Measurements from ENCODE around the gene CENPVL1.

CENPVL1 gene

DNA sequence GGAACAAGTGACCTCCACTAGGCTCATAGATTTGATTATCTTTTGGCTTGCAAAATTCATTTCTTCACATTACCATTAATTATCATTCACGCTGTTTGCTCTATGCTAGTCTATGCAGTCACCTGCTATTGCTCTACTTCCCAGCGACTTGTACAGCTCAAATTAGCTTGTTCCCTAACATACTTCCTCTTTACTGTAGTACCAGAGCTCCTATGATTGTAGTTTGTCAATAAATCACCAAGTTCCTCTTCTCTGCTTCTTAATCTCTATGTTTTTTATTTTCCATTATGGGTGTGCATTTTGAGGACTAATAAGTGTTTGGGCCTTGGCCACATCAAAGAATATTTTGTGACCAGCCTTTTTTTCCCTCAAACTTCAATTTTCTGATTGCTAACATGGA, 26.8 kb downstream of the CENPVL1 start:
- Histone ChIP-seq H3K4me3 (ENCODE audit: low read length, poor library complexity, severe bottlenecking) (no peak overlapping the region), H3K9me2 (replicated peaks; ENCODE audit: low read depth, low read length) (no peaks in the 10 kb centered on the region), H2AFZ (ENCODE audit: low read length) (no peak overlapping the region), H3F3A (ENCODE audit: low read depth) (no peaks in the 10 kb centered on the region), H3K4me1 (ENCODE audit: insufficient read depth, low read length, poor library complexity, severe bottlenecking) (no peaks in the 10 kb centered on the region), H3K79me2 (ENCODE audit: insufficient read depth, low read length) (no peaks in the 10 kb centered on the region), H3K9ac (ENCODE audit: low read depth, low read length, poor library complexity, severe bottlenecking) (no peak overlapping the region), H3K36me3 (ENCODE audit: insufficient read depth, low read length) (no peaks in the 10 kb centered on the region), H3K9me3 (ENCODE audit: insufficient read depth, low read depth, low read length) (no peaks in the 10 kb centered on the region), H3K4me2 (ENCODE audit: low read depth, low read length, poor library complexity, severe bottlenecking) (no peak overlapping the region), H4K20me1 (ENCODE audit: insufficient read depth, low read length, poor library complexity, severe bottlenecking) (no peaks in the 10 kb centered on the region), H3K27me3 (ENCODE audit: insufficient read depth, low read length, poor library complexity, severe bottlenecking) (peaks cover 85% of the 10 kb centered on the region)
- TF ChIP-seq, protein P1, sequence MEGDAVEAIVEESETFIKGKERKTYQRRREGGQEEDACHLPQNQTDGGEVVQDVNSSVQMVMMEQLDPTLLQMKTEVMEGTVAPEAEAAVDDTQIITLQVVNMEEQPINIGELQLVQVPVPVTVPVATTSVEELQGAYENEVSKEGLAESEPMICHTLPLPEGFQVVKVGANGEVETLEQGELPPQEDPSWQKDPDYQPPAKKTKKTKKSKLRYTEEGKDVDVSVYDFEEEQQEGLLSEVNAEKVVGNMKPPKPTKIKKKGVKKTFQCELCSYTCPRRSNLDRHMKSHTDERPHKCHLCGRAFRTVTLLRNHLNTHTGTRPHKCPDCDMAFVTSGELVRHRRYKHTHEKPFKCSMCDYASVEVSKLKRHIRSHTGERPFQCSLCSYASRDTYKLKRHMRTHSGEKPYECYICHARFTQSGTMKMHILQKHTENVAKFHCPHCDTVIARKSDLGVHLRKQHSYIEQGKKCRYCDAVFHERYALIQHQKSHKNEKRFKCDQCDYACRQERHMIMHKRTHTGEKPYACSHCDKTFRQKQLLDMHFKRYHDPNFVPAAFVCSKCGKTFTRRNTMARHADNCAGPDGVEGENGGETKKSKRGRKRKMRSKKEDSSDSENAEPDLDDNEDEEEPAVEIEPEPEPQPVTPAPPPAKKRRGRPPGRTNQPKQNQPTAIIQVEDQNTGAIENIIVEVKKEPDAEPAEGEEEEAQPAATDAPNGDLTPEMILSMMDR (conservative IDR thresholded peaks at IDR 0.05; ENCODE audit: low read length) = no peak
- no peak for TF ChIP-seq EZH2phosphoT487 (IDR thresholded peaks at IDR 0.05; ENCODE audit: borderline replicate concordance)

DNA sequence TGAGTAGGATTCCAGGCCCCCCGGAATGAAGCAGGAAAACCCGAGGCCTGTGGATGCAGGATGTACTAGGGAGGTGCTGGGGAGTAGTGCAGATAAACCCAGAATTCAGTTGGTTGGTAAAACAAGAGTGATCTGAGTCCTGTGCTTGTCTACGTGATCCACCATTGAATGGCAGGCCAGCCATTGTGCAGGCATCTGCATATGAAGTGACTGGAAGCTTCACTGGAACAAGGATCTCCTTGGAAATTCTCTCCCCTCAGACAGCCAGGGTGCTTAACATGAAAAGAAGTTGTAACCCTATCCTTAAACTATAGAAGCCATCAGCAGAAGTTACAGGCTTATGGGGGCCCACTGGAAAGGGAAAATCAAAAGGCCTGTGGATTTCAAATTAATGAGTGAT, 32.3 kb downstream of the CENPVL1 start:
- peak overlapping the region; percentile 89 for H3K4me3 ChIP-seq (ENCODE audit: low read length, poor library complexity, severe bottlenecking)

DNA sequence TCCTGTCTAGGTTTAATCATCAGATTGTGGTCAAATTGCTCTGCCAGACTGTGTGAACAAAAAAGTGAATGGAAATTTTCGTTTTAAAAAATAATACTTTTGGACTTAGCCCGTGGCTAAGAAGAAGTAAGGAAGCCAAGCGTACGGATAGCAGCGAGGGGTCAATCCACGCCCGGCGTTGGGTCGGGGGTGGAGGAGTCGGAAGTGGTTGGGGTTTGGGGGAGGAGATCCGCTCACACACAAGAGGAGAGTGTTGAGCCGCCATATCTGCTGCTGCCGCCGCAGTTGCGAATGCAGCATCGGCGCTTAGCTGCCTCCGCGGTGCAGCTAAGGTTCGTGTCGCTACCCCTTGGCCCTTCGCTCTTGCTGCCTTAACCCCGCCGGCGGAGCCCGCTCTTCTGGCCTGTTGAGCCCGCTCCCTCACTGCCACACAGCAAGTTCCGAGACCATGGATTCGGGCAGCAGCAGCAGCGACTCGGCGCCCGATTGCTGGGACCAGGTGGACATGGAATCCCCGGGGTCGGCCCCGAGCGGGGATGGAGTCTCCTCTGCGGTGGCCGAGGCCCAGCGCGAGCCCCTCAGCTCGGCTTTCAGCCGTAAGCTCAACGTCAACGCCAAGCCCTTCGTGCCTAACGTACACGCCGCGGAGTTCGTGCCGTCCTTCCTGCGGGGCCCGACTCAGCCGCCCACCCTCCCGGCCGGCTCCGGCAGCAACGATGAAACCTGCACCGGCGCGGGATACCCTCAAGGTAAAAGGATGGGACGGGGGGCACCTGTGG, 33.1 kb downstream of the CENPVL1 start, which contains the start of gene GSPT2:
TSS of gene GSPT2 (plus strand) at position 264 of the 779 bp plus-strand sequence. CDS start at position 449, 185 bp downstream.
- Histone ChIP-seq H3K9me3 (ENCODE audit: insufficient read depth, low read depth, low read length) (no peaks in the 10 kb centered on the region), H3K4me2 (ENCODE audit: low read depth, low read length, poor library complexity, severe bottlenecking) (peak within 1 kb of the TSS; percentile 85), H3K4me1 (ENCODE audit: insufficient read depth, low read length, poor library complexity, severe bottlenecking) (peaks cover 5% of the 10 kb centered on the region), H3K27me3 (ENCODE audit: insufficient read depth, low read length, poor library complexity, severe bottlenecking) (peaks cover 38% of the 10 kb centered on the region), H3K4me3 (ENCODE audit: low read length, poor library complexity, severe bottlenecking) (peak within 1 kb of the TSS; percentile 89), H4K20me1 (ENCODE audit: insufficient read depth, low read length, poor library complexity, severe bottlenecking) (peaks cover 22% of the 10 kb centered on the region), H3K79me2 (ENCODE audit: insufficient read depth, low read length) (peaks cover 41% of the 10 kb centered on the region), H2AFZ (ENCODE audit: low read length) (peak within 1 kb of the TSS; percentile 87), H3K9me2 (replicated peaks; ENCODE audit: low read depth, low read length) (no peaks in the 10 kb centered on the region), H3F3A (ENCODE audit: low read depth) (no peaks in the 10 kb centered on the region), H3K36me3 (ENCODE audit: insufficient read depth, low read length) (no peaks in the 10 kb centered on the region), H3K9ac (ENCODE audit: low read depth, low read length, poor library complexity, severe bottlenecking) (peak within 1 kb of the TSS; percentile 82)
- TF ChIP-seq, protein P1 (conservative IDR thresholded peaks at IDR 0.05; ENCODE audit: low read length) = no peak
- no peak for TF ChIP-seq EZH2phosphoT487 (IDR thresholded peaks at IDR 0.05; ENCODE audit: borderline replicate concordance)

More for the DNA sequence above, 32.3 kb downstream of the CENPVL1 start:
- peak overlapping the region; percentile 87 for H2AFZ ChIP-seq (ENCODE audit: low read length)
- H3K9ac ChIP-seq (ENCODE audit: low read depth, low read length, poor library complexity, severe bottlenecking) = peak overlapping the region; percentile 82
- H3K79me2 ChIP-seq (ENCODE audit: insufficient read depth, low read length) = peaks cover 41% of the 10 kb centered on the region
- no peaks in the 10 kb centered on the region for H3K36me3 ChIP-seq (ENCODE audit: insufficient read depth, low read length)
- no peaks in the 10 kb centered on the region for H3K9me2 ChIP-seq (replicated peaks; ENCODE audit: low read depth, low read length)
- no peaks in the 10 kb centered on the region for H3K9me3 ChIP-seq (ENCODE audit: insufficient read depth, low read depth, low read length)
- peaks cover 4% of the 10 kb centered on the region for H3K4me1 ChIP-seq (ENCODE audit: insufficient read depth, low read length, poor library complexity, severe bottlenecking)
- TF ChIP-seq EZH2phosphoT487 (IDR thresholded peaks at IDR 0.05; ENCODE audit: borderline replicate concordance) = no peak
- TF ChIP-seq, protein P1 (conservative IDR thresholded peaks at IDR 0.05; ENCODE audit: low read length) = no peak
- H3F3A ChIP-seq (ENCODE audit: low read depth) = no peaks in the 10 kb centered on the region
- H3K4me2 ChIP-seq (ENCODE audit: low read depth, low read length, poor library complexity, severe bottlenecking) = peak overlapping the region; percentile 71
- peaks cover 46% of the 10 kb centered on the region for H3K27me3 ChIP-seq (ENCODE audit: insufficient read depth, low read length, poor library complexity, severe bottlenecking)
- peaks cover 22% of the 10 kb centered on the region for H4K20me1 ChIP-seq (ENCODE audit: insufficient read depth, low read length, poor library complexity, severe bottlenecking)
